ENCODE data around the gene SLC12A3. TPM values are rescaled to one million over a fixed set of nuclear protein-coding genes. Genes with fewer than 3 reads are reported as not detected.

The SLC12A3 gene
- total RNA-seq, 6 experiments from 2014 or later, result not detected

GRCh38 chr16:56941856-56942331, 76.9 kb downstream of the SLC12A3 start:
- peaks cover 42% of the 10 kb centered on the region for H3K36me3 Mint-ChIP-seq (ENCODE audit: low read depth)
- H3K4me1 Mint-ChIP-seq (ENCODE audit: low read depth), result peaks cover 22% of the 10 kb centered on the region
- DNase-seq, result no peak
- H3K27me3 Mint-ChIP-seq (ENCODE audit: insufficient read depth), result peaks cover 6% of the 10 kb centered on the region
- H3K9me3 Mint-ChIP-seq, result no peaks in the 10 kb centered on the region
- H3K27ac Mint-ChIP-seq, result no peak overlapping the region; the same call in 1 of the 2 replicates
- no peak for TF ChIP-seq CTCF (IDR thresholded peaks at IDR 0.05)
- H3K4me3 Mint-ChIP-seq, result no peak overlapping the region

GRCh38 chr16:56943761-56944375, 78.9 kb downstream of the SLC12A3 start:
- Mint-ChIP-seq H3K27ac (no peak overlapping the region), H3K27me3 (ENCODE audit: insufficient read depth) (peaks cover 5% of the 10 kb centered on the region), H3K36me3 (ENCODE audit: low read depth) (peaks cover 22% of the 10 kb centered on the region), H3K4me3 (no peak overlapping the region), H3K4me1 (ENCODE audit: low read depth) (peaks cover 4% of the 10 kb centered on the region; the same call in 1 of the 2 replicates), H3K9me3 (no peaks in the 10 kb centered on the region)
- no peak for TF ChIP-seq CTCF (IDR thresholded peaks at IDR 0.05)
- DNase-seq, result no peak

- H3K36me3 Mint-ChIP-seq (ENCODE audit: low read depth), result peaks cover 17% of the 10 kb centered on the region
- H3K27me3 Mint-ChIP-seq (ENCODE audit: insufficient read depth), result peaks cover 5% of the 10 kb centered on the region
- H3K4me3 Mint-ChIP-seq, result no peak overlapping the region
- H3K27ac Mint-ChIP-seq, result no peak overlapping the region
- no peak for DNase-seq
- H3K9me3 Mint-ChIP-seq, result no peaks in the 10 kb centered on the region
- H3K4me1 Mint-ChIP-seq (ENCODE audit: low read depth), result no peaks in the 10 kb centered on the region
- no peak for TF ChIP-seq CTCF (IDR thresholded peaks at IDR 0.05)
Observed at GRCh38 chr16:56944954-56945839, 80.2 kb downstream of the SLC12A3 start.

- H3K27me3 Mint-ChIP-seq (ENCODE audit: insufficient read depth), result peaks cover 5% of the 10 kb centered on the region
Observed at GRCh38 chr16:56945847-56946527, 81.0 kb downstream of the SLC12A3 start.

More at GRCh38 chr16:56945847-56946527, 81.0 kb downstream of the SLC12A3 start:
- TF ChIP-seq CTCF (IDR thresholded peaks at IDR 0.05), result no peak
- Mint-ChIP-seq H3K4me3 (no peak overlapping the region), H3K27ac (no peak overlapping the region), H3K9me3 (no peaks in the 10 kb centered on the region), H3K36me3 (ENCODE audit: low read depth) (peaks cover 17% of the 10 kb centered on the region), H3K4me1 (ENCODE audit: low read depth) (no peaks in the 10 kb centered on the region; the same call in 1 of the 2 replicates)
- no peak for DNase-seq
